Adrenal gland (tissue), 12 donors: ENCODE results near the gene PRC1. TPM values are rescaled to one million over a fixed set of nuclear protein-coding genes. Genes with fewer than 3 reads are reported as not detected.

ENCODE experiments used
- DNase-seq, 7 donors: peaks; one replicate each; pipeline ENCODE4 v3.0.0-alpha.2; 2019 to 2020
- H3K27ac ChIP-seq, 5 donors: fragments of 200-600 bp; sonication (generic) in 4 of 5; 1 replicate in 3 of 5; 2 replicates in 2 of 5; pipeline versions ENCODE4 v1.5.1 to v1.8.0; 2016 to 2020; ENCODE audit warnings: mild to moderate bottlenecking in 1 of 5
- H3K27me3 ChIP-seq: fragments of 200-600 bp; 2 replicates; pipeline ENCODE4 v1.8.0; 2021
- H3K36me3 ChIP-seq, 2 donors: fragments of 200-600 bp; replicated peaks in 1 of 2; 1 replicate in 1 of 2; 2 replicates in 1 of 2; pipeline versions ENCODE4 v1.5.1 to v1.8.0; 2018 to 2022
- H3K4me1 ChIP-seq, 2 donors: fragments of 200-600 bp; replicated peaks in 1 of 2; 1 replicate in 1 of 2; 2 replicates in 1 of 2; pipeline versions ENCODE4 v1.5.1 to v1.8.0; 2018 to 2021
- H3K4me3 ChIP-seq, 4 donors: fragments of 200-600 bp; sonication (generic) in 3 of 4; one replicate each; pipeline ENCODE4 v1.5.1; 2016 to 2018
- H3K9me3 ChIP-seq, 3 donors: fragments of 200-600 bp; sonication (generic) in 1 of 3; replicated peaks in 1 of 3; 1 replicate in 2 of 3; 2 replicates in 1 of 3; pipeline versions ENCODE4 v1.5.1 to v1.8.0; 2016 to 2021
- POLR2A ChIP-seq, 2 donors: fragments of 450-650 bp; IDR thresholded peaks; one replicate each; pipeline ENCODE4 v1.6.1; 2017; ENCODE audit warnings: antibody characterized with exemption in 2 of 2, mild to moderate bottlenecking in 2 of 2, moderate library complexity in 1 of 2
- WGBS, 4 donors: extraction: QIAGEN DNeasy Blood & Tissue Kit in 2 of 4; methylation state at CpG; one replicate each; pipeline versions ENCODE4 v1.1.5 to v1.1.7; 2013 to 2017; 5-methylcytosine and 5-hydroxymethylcytosine counted together
- intact Hi-C, 2 donors: fragments of 100-400 bp; cut with DNase I; formaldehyde crosslinking; loops; one replicate each; pipeline versions ENCODE4 v1.14.1 to v1.15.0; 2022 to 2023
- polyA plus RNA-seq, 3 donors: library from polyadenylated mRNA; stranded (reverse); fragments of 200-250 nt in 2 of 3; fragments of 350-450 nt in 1 of 3; fragmentation: Illumina TruSeq in 1 of 3; extraction: RNeasy Lipid Tissue Mini Kit (QIAGEN cat#74804) in 1 of 3; gene quantifications; one replicate each; pipeline ENCODE4 v1.2.3, GENCODE V29; 2013 to 2014
- total RNA-seq, 9 donors: library from RNA; depleted of rRNA in 4 of 9; stranded (reverse); fragments of >200 nt in 4 of 9; fragments of 120-200 nt in 1 of 9; fragmentation: NEBNext Ultra II Directional in 1 of 9; extraction: Animal tissue kit (Norgen Biotek cat#: 25700) in 1 of 9; gene quantifications; one replicate each; pipeline versions ENCODE4 v1.1.0 to v1.2.4, GENCODE V29; 2013 to 2023
- TF ChIP-seq, protein P1 (sequence below), 6 experiments: fragments of 450-650 bp in 4 of 6; fragments of 200-600 bp in 2 of 6; sonication (generic) in 1 of 6; IDR thresholded peaks; 1 replicate in 5 of 6; 2 replicates in 1 of 6; pipeline versions ENCODE4 v1.5.1 to v1.8.0; 2016 to 2021; ENCODE audit warnings: antibody characterized with exemption in 6 of 6, mild to moderate bottlenecking in 2 of 6, moderate library complexity in 1 of 6
- donor health status: healthy with polysubstance abuse.
- donor health status: Bipolar disorder and iron deficiency.
- donor health status: DM: yes; HTN: yes; CAD: no.
- donor health status: DM: no; HTN: no; CAD: no.
- donor health status: DM: no; HTN: no; CAD: no.
- donor health status: DM: yes; HTN: yes; CAD: no.

PRC1 gene
- total and polyA plus RNA-seq, 12 donors = 4.7 to 63.8 (median 6.6) TPM

DNA sequence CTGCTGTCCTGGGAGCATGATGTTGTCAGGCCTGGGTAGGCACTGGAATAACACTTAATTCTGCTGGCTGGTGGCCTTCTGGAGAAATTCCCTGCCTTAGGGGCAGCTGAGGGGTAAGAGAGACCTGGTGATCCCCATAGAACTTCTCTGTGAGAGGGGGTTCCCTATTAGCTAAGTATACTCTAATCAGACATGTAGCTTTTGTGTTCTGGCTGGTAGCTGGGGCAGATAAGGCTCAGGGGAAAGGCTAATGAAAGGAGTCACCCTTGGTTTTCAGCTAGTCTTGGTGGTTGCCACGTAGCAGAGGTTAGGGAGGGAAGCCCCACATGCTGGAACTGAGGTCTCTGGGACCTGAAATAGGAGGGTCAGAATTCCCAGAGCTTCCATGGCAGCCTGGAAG lies 61.0 kb downstream of the PRC1 start:
- 66 to 100% (median 82%) methylated on average over 1 of the region's 1 CpG for WGBS, 4 donors
- DNase-seq = no peak
- intact Hi-C loops = no loop called here
- TF ChIP-seq, protein P1, sequence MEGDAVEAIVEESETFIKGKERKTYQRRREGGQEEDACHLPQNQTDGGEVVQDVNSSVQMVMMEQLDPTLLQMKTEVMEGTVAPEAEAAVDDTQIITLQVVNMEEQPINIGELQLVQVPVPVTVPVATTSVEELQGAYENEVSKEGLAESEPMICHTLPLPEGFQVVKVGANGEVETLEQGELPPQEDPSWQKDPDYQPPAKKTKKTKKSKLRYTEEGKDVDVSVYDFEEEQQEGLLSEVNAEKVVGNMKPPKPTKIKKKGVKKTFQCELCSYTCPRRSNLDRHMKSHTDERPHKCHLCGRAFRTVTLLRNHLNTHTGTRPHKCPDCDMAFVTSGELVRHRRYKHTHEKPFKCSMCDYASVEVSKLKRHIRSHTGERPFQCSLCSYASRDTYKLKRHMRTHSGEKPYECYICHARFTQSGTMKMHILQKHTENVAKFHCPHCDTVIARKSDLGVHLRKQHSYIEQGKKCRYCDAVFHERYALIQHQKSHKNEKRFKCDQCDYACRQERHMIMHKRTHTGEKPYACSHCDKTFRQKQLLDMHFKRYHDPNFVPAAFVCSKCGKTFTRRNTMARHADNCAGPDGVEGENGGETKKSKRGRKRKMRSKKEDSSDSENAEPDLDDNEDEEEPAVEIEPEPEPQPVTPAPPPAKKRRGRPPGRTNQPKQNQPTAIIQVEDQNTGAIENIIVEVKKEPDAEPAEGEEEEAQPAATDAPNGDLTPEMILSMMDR (IDR thresholded peaks at IDR 0.05) = no peak
- no peak for TF ChIP-seq POLR2A (IDR thresholded peaks at IDR 0.05)
- Histone ChIP-seq H3K4me1 (peaks cover 34 to 58% of the 10 kb centered on the region in 2 donors), H3K9me3 (no peaks in the 10 kb centered on the region), H3K36me3 (peaks cover 0 to 5% of the 10 kb centered on the region in 2 donors), H3K4me3 (no peak overlapping the region), H3K27me3 (no peaks in the 10 kb centered on the region), H3K27ac (no peak overlapping the region)

DNA sequence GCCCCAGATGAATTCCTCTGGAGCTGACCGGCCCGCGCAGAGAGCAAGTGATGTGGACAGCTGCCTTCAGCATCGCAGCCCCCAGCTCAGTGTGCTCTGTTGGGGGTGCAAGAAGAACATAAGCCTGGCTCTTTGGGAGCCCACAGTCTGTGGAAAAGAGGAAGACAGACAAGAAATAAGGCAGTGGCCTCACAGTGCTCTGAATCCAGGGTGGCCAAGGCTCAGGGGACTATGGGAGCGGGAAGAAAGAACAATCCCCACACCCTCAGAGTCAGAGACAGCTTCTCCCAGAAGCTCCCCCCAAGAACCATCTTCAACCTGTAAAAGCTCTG lies 61.7 kb downstream of the PRC1 start:
- H3K9me3 ChIP-seq = no peaks in the 10 kb centered on the region

GRCh38 chr15:90931828-90932659 lies 62.3 kb downstream of the PRC1 start, which contains the start of gene HDDC3:
Gene HDDC3, minus strand, starts transcription at chr15:90932549. Its CDS starts 9 bp downstream, at chr15:90932540.
- 0 to 1% (median 0%) methylated on average over 3 to 52 of the region's 52 CpGs for WGBS, 4 donors

More for the DNA sequence above, 61.7 kb downstream of the PRC1 start:
- DNase-seq = no peak
- 18 to 92% (median 21%) methylated on average over 1 to 5 of the region's 5 CpGs for WGBS, 4 donors
- Histone ChIP-seq H3K27me3 (no peaks in the 10 kb centered on the region), H3K27ac (peak overlapping the region in 3 of 5 donors; percentile 89 to 95 (median 94)), H3K4me3 (peak overlapping the region in 2 of 4 donors; percentile 58 to 70), H3K36me3 (no peaks in the 10 kb centered on the region), H3K4me1 (peaks cover 34 to 59% of the 10 kb centered on the region in 2 donors)
- TF ChIP-seq, protein P1 (IDR thresholded peaks at IDR 0.05) = peak in 2 of 6 experiments; percentile 6 to 13
- TF ChIP-seq POLR2A (IDR thresholded peaks at IDR 0.05) = no peak
- intact Hi-C loops = no loop called here

DNA sequence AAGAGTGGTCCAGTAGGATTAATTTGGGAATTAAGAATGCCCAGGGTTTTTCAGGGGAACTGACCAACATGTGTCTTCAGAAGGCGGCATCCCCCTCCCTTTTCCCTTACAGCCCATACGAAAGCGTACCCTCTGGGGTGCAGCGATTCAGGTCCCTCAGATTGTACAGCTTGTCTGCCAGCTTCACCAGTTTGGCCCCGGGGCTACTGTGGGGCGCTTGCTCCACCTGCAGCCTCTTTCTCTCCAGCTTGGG lies 62.8 kb downstream of the PRC1 start:
- H3K27me3 ChIP-seq = no peaks in the 10 kb centered on the region
- peak in 1 of 2 donors; percentile 48 for TF ChIP-seq POLR2A (IDR thresholded peaks at IDR 0.05)
- TF ChIP-seq, protein P1 (IDR thresholded peaks at IDR 0.05) = no peak
- H3K9me3 ChIP-seq = no peaks in the 10 kb centered on the region
- no peak for DNase-seq
- intact Hi-C loops = no loop called here
- peaks cover 33 to 52% of the 10 kb centered on the region in 2 donors for H3K4me1 ChIP-seq
- no peaks in the 10 kb centered on the region for H3K36me3 ChIP-seq
- peak overlapping the region; percentile 74 to 95 (median 89) for H3K27ac ChIP-seq
- 16 to 22% (median 21%) methylated on average over 6 of the region's 6 CpGs for WGBS, 4 donors
- peak overlapping the region in 1 of 4 donors; percentile 70 for H3K4me3 ChIP-seq

More at GRCh38 chr15:90931828-90932659, 62.3 kb downstream of the PRC1 start, which contains the start of gene HDDC3:
- H3K36me3 ChIP-seq = no peaks in the 10 kb centered on the region
- H3K27ac ChIP-seq = peak within 1 kb of the TSS; percentile 74 to 95 (median 89)
- H3K9me3 ChIP-seq = no peaks in the 10 kb centered on the region
- peak within 1 kb of the TSS; percentile 22 to 79 (median 64) for H3K4me3 ChIP-seq
- intact Hi-C loops = no loop called here
- H3K27me3 ChIP-seq = no peaks in the 10 kb centered on the region
- peak in 1 of 2 donors; percentile 61 for TF ChIP-seq POLR2A (IDR thresholded peaks at IDR 0.05)
- TF ChIP-seq, protein P1 (IDR thresholded peaks at IDR 0.05) = peak; percentile 77 to 95 (median 88)
- peaks cover 34 to 58% of the 10 kb centered on the region in 2 donors for H3K4me1 ChIP-seq
- DNase-seq = peak; percentile 86 to 93 (median 90)
